OCI-LY7 (cell line): Measurements from ENCODE around the gene TMPRSS6.

Source experiments
- EZH2phosphoT487 ChIP-seq: fragments of 200-600 bp; sonication (generic); IDR thresholded peaks from 2 replicates; pipeline ENCODE4 v1.6.1; 2018; ENCODE audit warnings: low read depth, borderline replicate concordance, mild to moderate bottlenecking, mixed run types, antibody characterized with exemption, low read length, moderate library complexity, mixed read lengths
- TF ChIP-seq, protein P1 (sequence below): fragments of 200-600 bp; sonication (generic); conservative IDR thresholded peaks from 2 replicates; pipeline ENCODE4 v1.5.1; 2014; ENCODE audit warnings: mild to moderate bottlenecking, antibody characterized with exemption, low read length, moderate library complexity, mixed read lengths

DNA sequence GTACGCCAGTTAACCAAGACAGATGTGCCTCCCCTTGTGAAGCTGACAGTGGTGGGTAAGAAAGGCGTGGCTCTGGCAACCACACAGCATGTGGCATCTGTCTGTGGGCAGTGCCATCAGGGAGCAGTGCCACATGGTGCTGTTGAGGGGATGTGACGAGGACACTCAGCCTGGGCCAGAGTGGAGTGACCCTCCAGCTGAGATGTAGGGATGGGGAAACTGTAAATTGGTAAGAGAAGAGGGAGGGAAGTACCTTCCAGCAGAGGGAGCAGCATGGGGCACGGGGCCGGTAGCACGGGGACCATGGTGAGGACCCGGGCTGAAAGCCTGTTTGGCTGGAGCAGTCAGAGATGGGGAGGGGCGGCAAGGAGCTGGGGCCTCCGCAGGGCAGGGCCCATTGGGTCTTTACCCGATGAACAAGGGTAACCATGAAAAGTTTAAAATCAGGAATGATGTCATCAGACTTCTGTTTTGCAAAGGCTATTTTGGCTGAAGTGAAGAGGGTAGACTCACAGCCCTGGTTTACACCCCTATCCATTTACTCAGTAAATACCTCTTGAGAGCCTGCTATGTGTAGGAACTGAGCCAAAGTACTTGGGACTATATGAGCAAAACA is 10.4 kb downstream of the TMPRSS6 start:
- TF ChIP-seq, protein P1, sequence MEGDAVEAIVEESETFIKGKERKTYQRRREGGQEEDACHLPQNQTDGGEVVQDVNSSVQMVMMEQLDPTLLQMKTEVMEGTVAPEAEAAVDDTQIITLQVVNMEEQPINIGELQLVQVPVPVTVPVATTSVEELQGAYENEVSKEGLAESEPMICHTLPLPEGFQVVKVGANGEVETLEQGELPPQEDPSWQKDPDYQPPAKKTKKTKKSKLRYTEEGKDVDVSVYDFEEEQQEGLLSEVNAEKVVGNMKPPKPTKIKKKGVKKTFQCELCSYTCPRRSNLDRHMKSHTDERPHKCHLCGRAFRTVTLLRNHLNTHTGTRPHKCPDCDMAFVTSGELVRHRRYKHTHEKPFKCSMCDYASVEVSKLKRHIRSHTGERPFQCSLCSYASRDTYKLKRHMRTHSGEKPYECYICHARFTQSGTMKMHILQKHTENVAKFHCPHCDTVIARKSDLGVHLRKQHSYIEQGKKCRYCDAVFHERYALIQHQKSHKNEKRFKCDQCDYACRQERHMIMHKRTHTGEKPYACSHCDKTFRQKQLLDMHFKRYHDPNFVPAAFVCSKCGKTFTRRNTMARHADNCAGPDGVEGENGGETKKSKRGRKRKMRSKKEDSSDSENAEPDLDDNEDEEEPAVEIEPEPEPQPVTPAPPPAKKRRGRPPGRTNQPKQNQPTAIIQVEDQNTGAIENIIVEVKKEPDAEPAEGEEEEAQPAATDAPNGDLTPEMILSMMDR: peak; percentile 60
- no peak for TF ChIP-seq EZH2phosphoT487
